NCI-H82 (cell line): ENCODE results near the gene PABPN1L.
A peak's percentile ranks its signal among the peaks of the same experiment; 100 is the strongest.

Source experiments
- DNase-seq: peaks from one replicate; lab custom pipeline; 2025; lab: John Stamatoyannopoulos, UW

PABPN1L gene, protein sequence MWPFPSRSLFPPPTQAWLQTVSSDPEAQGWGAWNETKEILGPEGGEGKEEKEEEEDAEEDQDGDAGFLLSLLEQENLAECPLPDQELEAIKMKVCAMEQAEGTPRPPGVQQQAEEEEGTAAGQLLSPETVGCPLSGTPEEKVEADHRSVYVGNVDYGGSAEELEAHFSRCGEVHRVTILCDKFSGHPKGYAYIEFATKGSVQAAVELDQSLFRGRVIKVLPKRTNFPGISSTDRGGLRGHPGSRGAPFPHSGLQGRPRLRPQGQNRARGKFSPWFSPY

GRCh38 chr16:88866151-88866920 lies at the start of gene PABPN1L:
PABPN1L (minus strand) TSS chr16:88866660; CDS start chr16:88866606, 54 bp downstream.
- peak; percentile 41 for DNase-seq

DNA sequence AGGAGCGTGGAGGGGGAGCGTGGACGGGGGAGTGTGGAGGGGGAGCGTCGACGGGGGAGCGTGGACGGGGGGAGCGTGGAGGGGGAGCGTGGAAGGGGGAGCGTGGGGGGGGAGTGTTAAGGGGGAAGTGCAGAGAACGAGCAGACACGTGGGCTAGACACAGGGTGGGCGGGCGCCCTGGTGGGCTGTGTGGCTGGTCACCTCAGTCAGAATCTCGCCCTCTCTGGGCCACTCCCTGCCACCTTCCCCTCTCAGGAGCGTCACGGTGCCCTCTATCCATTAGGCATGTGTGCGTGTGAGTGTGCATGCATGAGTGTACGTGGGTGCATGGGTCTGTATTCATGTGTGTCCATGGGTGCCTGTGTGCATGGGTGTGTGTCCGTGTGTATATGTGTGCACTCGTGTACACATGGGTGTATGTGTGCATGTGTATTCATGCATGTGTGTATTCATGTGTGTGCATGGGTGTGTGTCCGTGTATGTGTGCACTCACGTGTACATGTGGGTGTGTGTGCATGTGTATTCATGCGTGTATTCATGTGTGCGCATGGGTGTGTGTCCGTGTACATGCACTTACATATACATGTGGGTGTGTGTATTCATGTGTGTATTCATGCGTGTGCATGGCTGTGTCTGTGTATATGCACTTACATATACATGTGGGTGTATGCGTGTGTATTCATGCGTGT lies 49.3 kb upstream of the PABPN1L start:
- no peak for DNase-seq

GRCh38 chr16:88914750-88915368 lies 48.4 kb upstream of the PABPN1L start:
- DNase-seq, result no peak

- no peak for DNase-seq
Observed at GRCh38 chr16:88913870-88914269, 47.4 kb upstream of the PABPN1L start.

DNA sequence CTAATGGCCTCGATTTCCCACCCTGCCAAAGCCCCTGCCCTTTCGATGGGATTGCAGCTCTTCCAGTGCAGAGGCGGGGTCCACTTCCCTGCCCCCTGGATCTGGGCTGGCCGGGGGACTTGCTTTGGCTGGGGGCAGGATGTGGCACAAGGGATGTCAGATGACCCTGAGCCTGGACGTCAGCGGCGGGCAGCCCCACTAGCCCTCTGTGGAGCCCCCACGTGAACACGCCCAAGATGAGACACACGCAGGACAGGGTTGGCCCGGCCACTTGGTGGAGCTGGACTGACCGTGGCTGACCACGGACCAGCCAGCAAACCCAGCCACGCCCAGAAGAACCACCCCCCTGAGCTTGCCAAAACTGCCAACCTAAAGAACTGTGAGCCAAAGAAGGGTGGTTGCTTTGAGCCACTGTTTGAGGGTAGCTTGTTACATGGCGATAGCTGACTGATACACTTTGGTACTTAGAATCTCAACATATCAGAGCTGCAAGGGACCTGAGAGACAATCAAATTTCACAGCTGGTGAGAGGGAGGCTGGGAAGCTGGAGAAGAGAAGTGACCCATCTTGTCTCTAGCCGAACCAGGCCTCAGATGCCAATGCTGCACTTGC lies 46.6 kb upstream of the PABPN1L start:
- no peak for DNase-seq

- no peak for DNase-seq
Observed at GRCh38 chr16:88912556-88912955, 46.1 kb upstream of the PABPN1L start.

GRCh38 chr16:88911946-88912310 lies 45.5 kb upstream of the PABPN1L start:
- no peak for DNase-seq

DNA sequence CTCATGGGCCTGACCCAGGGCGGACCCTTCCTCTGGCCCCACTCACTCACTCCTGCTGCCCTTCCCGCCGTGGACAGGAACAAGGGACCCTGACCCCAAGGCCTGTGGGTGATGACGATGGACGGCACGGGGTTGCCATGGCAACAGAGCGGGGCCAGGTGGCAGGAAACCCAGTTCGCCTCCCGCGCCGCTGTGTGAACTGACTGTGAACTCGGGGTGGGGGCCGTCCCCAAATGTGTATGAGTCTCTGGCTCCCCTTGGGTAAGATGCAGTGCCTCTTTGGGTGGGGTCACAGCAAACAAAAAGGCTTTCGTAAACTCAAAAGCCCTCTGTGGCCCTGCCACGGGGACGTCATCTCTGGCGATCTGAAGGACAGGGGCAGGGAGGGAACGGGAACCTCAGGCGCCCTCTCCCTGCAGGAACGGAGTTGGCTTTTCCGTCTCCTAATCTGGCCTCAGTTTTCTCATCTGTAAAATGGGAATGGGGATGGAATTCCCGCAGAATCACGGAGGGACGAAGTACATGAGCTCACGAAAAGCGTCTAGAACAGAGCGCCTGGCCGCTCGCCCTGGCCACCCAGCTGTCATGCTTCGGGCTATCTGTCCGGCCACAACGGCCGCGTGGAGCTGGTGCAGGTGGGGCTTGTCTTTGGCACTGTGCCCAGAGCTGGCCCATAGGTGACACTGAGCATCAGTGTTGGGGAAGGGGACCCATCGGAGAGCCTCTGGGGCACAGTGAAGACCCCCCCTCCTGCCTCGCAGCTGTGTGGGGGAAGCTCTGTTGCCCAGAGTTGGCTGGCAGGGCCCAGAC lies 44.9 kb upstream of the PABPN1L start:
- no peak for DNase-seq

GRCh38 chr16:88910284-88911135 lies 44.0 kb upstream of the PABPN1L start:
- DNase-seq, result no peak

DNA sequence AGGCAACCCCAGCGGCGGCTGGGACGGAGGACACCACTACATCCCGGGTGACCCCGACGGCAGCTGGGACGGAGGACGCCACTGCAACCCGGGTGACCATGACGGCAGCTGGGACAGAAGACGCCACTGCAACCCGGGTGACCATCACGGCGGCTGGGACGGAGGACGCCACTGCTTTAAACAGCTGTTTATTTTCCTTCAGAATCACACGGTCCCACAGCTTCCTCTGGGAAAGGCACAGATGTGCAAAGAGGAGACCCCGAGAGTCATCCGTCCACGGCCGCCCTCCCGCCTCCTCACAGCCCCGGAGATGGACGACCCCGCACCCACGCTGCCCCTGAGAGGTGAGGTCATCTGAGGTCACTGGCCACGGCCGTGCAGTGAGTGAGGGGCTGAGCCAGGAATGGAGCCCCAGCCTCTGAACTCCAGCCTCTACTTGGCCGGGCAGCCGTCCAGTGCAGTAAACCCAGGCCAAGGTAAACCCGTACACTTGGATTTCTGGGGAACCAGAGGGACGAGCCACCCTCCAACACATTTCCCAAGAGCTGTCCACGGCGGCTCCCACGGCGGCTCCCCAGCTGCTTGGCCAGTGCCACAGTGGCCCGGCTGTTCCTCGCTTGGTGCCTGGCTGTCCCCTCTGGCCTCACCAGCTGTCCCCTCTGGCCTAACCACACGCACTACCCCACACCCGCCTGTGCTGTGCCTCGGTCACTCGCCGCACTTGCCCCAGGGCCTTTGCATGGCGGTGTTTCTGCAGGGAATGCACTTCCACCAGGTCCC lies 43.2 kb upstream of the PABPN1L start:
- no peak for DNase-seq

GRCh38 chr16:88908307-88908706 lies 41.8 kb upstream of the PABPN1L start:
- DNase-seq, result no peak

DNA sequence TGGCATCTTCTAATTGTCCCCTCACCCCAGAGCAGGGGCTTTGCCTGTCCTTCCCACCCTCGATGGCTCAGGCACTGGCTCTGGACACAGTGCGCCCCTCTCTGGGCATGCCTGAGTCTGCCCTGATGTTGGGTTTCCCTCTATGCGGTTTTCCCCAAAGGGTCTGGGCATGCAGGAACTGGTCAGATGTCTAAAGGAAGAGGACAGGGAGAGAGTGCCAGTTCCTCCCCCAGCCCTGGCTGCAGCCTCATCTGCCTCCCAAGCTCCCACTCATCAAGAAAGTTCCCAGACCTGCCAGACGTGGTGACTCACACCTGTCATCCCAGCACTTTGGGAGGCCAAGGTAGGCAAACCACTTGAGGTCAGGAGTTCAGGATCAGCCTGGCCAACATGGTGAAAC lies 41.3 kb upstream of the PABPN1L start:
- DNase-seq, result no peak

- no peak for DNase-seq
Observed at GRCh38 chr16:88906535-88907105, 40.2 kb upstream of the PABPN1L start.

GRCh38 chr16:88906020-88906419 lies 39.6 kb upstream of the PABPN1L start:
- no peak for DNase-seq

GRCh38 chr16:88905563-88905962 lies 39.1 kb upstream of the PABPN1L start:
- DNase-seq, result peak; percentile 64

GRCh38 chr16:88904676-88905365 lies 38.4 kb upstream of the PABPN1L start:
- DNase-seq, result peak; percentile 19

- no peak for DNase-seq
Observed at GRCh38 chr16:88903267-88903666, 36.8 kb upstream of the PABPN1L start.

- DNase-seq, result no peak
Observed at GRCh38 chr16:88902744-88903143, 36.3 kb upstream of the PABPN1L start.
